HG02588 (cell line): ENCODE data around the gene SOX13.
"Not testable (repeated sequence)": the region's sequence is repeated elsewhere in the genome, so short reads cannot be mapped to it uniquely, and the experiment has no call there.

Source experiments
- ATAC-seq: cut with Tn5 transposase; IDR thresholded peaks from one replicate; pipeline ENCODE4 v1.9.1; 2021; ENCODE audit warnings: mild to moderate bottlenecking, moderate library complexity; ENCODE audit not compliant: unreplicated experiment

SOX13 gene

DNA sequence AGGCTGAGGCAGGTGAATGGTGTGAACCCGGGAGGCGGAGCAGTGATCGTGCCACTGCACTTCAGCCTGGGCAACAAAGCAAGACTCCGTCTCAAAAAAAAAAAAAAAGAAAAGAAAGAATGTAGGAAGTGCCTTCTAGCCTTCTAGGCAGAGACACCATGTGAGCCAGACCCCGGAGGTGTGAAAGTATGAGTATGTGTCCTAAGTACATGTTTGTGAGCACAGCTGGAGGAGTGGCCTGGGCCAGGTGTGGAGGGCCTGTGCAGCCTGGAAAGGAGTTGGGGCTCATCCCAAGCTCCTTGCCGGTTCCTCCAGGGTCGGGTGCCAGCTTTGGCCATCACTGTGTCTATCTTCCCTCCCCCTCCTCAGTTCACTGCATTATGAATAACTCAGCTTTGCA lies 13.0 kb downstream of the SOX13 start:
- no peak for ATAC-seq

GRCh38 chr1:204087181-204087892 lies 14.4 kb downstream of the SOX13 start:
- no peak for ATAC-seq

DNA sequence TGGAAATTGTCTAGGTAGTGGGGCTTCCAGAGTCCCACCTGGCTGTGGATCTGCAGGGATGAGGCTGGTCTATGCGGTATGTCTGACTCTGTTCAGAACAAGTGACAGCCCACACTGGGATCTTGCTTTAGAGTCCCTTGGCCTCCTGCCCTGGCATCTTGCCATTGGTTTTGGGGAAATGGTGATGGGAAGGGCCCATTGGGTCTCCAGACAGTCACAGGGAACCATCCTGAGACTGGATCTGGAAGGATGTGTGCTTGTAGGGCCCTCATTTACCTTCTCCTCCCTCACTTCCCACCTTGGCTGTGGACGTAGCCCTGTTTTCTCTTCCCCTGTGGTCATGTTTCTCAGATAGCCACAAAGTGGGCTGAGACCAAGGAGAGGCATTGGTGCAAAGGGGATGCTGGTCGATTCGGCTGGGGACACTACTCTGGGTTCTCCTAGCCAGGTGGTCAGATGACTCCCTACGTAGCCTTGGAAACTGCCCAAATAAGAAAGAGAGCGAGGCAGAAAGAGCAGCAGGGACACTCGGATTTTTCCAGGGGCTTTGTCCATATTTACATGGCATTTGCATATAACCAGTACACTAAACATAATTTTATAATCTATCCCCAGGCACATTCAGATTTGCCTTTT lies 15.1 kb downstream of the SOX13 start:
- ATAC-seq = no peak

DNA sequence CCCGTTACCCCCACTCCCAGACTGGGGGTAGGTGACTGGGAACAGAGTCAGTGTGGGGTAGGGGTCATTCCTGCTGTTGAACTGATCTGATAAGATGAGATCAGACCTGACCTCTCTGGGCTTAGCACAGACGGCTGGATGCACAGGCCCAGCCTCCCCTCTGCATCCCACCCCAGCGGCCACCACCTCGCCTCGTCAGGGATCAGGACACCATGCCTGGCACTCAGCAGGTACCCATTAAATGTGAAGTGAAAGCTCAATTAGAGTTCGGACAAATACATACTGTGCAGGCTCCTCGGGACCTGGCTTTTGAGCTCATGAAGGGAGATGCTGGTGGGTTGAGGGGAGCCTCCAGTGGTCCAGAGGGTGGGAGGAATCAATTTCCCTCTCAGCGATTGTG lies 15.7 kb downstream of the SOX13 start:
- ATAC-seq = no peak

DNA sequence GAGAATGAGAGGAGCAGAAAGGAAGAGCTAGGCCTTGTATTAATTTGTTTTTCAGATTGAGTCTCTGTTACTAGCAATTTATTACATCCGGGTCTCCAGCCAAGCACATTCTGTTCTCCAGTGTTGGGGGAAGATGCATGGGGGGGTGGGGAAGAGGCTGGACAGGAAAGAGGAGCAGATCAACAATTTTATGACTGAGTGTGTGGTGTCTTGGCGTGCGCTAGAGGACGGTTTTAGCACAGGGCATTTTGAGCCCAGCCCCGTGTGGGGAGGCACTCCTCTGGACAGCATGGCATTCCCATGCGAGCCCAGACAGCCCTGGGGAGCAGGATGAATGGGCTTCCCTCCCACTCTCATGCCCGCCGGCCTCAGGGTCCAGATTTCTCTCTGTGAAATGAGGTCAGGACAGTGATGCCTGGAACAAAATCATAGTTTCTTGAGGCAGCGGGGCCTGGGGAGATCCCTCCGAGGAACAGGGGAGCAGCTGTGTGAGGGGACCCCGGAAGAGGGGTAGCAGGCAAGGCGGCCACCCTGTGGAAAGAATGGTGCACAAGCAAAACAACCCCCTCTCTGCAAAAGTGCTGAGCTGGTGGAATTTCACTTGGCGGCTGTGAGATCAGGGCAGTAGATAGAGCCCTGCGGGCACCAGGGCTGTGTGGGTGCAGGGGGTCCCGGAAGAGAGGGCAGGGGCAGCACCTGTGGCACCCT lies 16.3 kb downstream of the SOX13 start:
- no peak for ATAC-seq

GRCh38 chr1:204090132-204090531 lies 17.2 kb downstream of the SOX13 start:
- not testable (repeated sequence) for ATAC-seq

GRCh38 chr1:204091066-204091465 lies 18.2 kb downstream of the SOX13 start:
- ATAC-seq = no peak

- no peak for ATAC-seq
These were observed 18.9 kb downstream of the SOX13 start for GRCh38 chr1:204091787-204092312.

- no peak for ATAC-seq
These were observed 19.9 kb downstream of the SOX13 start for GRCh38 chr1:204092632-204093420.

GRCh38 chr1:204093421-204093717 lies 20.5 kb downstream of the SOX13 start:
- ATAC-seq = no peak

GRCh38 chr1:204093781-204094180 lies 20.9 kb downstream of the SOX13 start:
- no peak for ATAC-seq

DNA sequence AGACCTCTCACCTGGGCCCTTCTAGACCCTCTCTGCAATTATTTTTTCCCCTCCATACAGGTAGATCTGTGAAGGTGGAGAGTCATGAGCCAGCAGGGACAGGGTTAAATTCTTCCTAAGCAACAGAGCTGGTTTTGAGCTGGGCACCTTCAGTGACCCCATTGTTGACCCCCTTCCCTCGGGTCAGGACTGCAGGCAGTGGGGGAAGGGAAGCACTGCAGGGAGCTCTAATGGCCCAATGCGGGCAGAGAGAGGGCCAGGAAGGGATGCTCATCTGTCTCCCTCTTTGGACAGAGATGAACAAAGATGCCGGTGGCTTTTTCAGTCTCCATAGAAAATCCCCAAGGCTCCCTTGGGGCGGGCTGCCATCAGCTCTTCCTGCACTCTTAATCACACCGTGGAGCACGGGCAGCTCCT lies 21.4 kb downstream of the SOX13 start:
- ATAC-seq = no peak

GRCh38 chr1:204094856-204095634 lies 22.1 kb downstream of the SOX13 start:
- ATAC-seq = no peak

- ATAC-seq = no peak
These were observed 24.0 kb downstream of the SOX13 start for GRCh38 chr1:204096931-204097330.

- no peak for ATAC-seq
These were observed 25.8 kb downstream of the SOX13 start for GRCh38 chr1:204098683-204099082.

- not testable (repeated sequence) for ATAC-seq
These were observed 26.8 kb downstream of the SOX13 start for GRCh38 chr1:204099754-204100153.

DNA sequence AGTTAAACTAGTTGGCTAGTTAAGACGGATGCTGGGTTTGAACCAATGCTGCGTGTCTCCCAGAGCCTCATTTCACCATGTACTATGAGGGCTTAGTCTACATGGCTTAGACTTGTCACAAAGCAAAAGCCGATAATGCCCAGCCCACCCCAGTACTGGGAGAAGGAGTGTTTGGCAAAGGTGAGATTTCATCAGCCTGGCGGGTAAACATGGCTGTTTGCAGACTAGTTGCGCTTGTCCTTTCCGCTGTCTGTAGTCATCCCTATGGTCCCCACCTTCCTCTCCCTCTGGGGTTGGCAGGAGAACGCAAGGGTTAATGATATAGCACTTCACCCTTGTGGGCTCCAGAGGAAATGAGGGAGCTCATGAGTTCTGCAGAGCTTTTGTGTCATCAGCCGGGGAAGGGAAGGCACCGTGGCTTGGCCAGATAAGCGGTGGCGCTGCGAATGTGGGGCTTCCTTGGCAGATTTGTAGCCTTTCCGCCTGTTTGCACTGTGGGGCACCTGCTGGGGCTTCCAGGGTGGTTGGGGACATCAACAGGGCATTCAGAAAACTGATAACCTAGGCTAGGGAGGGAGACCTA lies 29.2 kb downstream of the SOX13 start:
- no peak for ATAC-seq

GRCh38 chr1:204102739-204103430 lies 30.0 kb downstream of the SOX13 start:
- ATAC-seq = no peak

GRCh38 chr1:204103431-204103741 lies 30.5 kb downstream of the SOX13 start:
- ATAC-seq = no peak
